ENCODE measurements around the gene PIEZO2. TPM values are rescaled to one million over a fixed set of nuclear protein-coding genes. Genes with fewer than 3 reads are reported as not detected.

The PIEZO2 gene
- polyA plus RNA-seq, 1 donor (not counting 4 experiments of a cell fraction or from before 2014, with no cell fraction given) = not detected

DNA sequence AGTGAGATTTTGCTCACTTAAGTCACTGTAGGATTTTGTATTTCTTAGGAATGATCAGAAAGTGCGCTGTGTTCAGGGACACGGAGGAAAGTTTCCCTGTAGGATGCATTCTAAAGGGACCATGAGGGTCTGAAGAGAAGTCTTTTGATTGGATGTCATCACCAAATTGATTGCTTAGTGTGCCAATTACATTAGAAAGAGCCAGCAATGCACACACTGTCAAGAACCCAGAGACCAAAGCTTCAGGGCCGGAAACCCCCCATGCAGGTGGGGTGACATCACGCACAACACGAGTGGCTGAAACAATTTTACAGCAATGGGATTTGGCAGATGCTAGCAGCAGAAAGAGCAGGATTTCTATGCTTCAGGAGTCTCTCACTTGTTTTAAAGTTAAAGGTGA is 381.1 kb downstream of the PIEZO2 start:
- no peaks in the 10 kb centered on the region for H3K27me3 ChIP-seq (ENCODE audit: control insufficient read depth, extremely low read depth, insufficient read depth, low read length)
- no peak overlapping the region for H3K4me3 ChIP-seq (ENCODE audit: control insufficient read depth in 2 of 3, extremely low read depth in 1 of 3, insufficient read depth in 2 of 3, low read depth in 1 of 3, low read length in 3 of 3)
- no peak for TF ChIP-seq EZH2 (IDR thresholded peaks at IDR 0.05; ENCODE audit: low read length)
- no peaks in the 10 kb centered on the region for H3K79me2 ChIP-seq (ENCODE audit: control insufficient read depth, insufficient read depth, low read length)
- dilution Hi-C loops (cut with MboI; ENCODE audit: extremely low pct_ligation_motif_present, low sequenced_read_pairs) = no loop called here
- H3K9me3 ChIP-seq (ENCODE audit: control insufficient read depth, low read depth, low read length) = peaks cover 2% of the 10 kb centered on the region
- no peak for FAIRE-seq
- no peak overlapping the region for H3K27ac ChIP-seq (ENCODE audit: control insufficient read depth, insufficient read depth, low read length)
- H3K4me2 ChIP-seq (ENCODE audit: control insufficient read depth, extremely low read depth, insufficient read depth, low read depth, low read length) = no peak overlapping the region
- no peak for DNase-seq (ENCODE audit: low read depth, low spot score)
- no peaks in the 10 kb centered on the region for H4K20me1 ChIP-seq (ENCODE audit: control insufficient read depth, extremely low read depth, insufficient read depth, low read length)
- no peaks in the 10 kb centered on the region for H3K9me1 ChIP-seq (ENCODE audit: control insufficient read depth, extremely low read depth, insufficient read depth, low read length)
- H2AFZ ChIP-seq (ENCODE audit: control insufficient read depth, low read length) = no peak overlapping the region
- peaks cover 6% of the 10 kb centered on the region for H3K4me1 ChIP-seq (ENCODE audit: control insufficient read depth, extremely low read depth, insufficient read depth, low read length)
- no peaks in the 10 kb centered on the region for H3K36me3 ChIP-seq (ENCODE audit: control insufficient read depth in 2 of 2, extremely low read depth in 1 of 2, insufficient read depth in 2 of 2, low read length in 2 of 2)
- H3K9ac ChIP-seq (ENCODE audit: control insufficient read depth, extremely low read depth, insufficient read depth, low read length) = no peak overlapping the region

DNA sequence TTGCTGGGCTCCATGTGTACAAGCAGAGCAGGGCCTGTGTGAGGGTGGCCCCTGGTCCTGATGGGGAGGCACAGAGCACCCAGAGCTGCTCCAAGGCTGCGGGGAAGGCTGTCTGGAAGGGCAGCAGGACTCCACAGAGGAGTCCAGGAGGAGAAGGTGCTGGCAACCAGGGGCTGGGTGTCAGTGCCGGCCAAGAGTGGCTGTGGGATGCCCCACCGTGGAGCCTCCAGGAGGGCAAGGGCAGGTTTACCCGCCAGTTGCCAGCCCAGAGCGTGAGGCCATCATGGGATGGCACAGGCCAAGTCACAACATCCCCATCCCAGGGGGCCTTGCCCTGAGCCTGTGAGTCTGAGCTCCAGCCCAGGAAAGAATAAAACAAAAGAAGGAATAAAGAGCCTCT is 381.7 kb downstream of the PIEZO2 start:
- Histone ChIP-seq H3K4me3 (ENCODE audit: control insufficient read depth in 2 of 3, extremely low read depth in 1 of 3, insufficient read depth in 2 of 3, low read depth in 1 of 3, low read length in 3 of 3) (no peak overlapping the region), H3K79me2 (ENCODE audit: control insufficient read depth, insufficient read depth, low read length) (no peaks in the 10 kb centered on the region), H3K9me3 (ENCODE audit: control insufficient read depth, low read depth, low read length) (no peaks in the 10 kb centered on the region), H3K27me3 (ENCODE audit: control insufficient read depth, extremely low read depth, insufficient read depth, low read length) (no peaks in the 10 kb centered on the region), H3K9me1 (ENCODE audit: control insufficient read depth, extremely low read depth, insufficient read depth, low read length) (no peaks in the 10 kb centered on the region), H3K4me1 (ENCODE audit: control insufficient read depth, extremely low read depth, insufficient read depth, low read length) (peaks cover 6% of the 10 kb centered on the region), H3K36me3 (ENCODE audit: control insufficient read depth in 2 of 2, extremely low read depth in 1 of 2, insufficient read depth in 2 of 2, low read length in 2 of 2) (no peaks in the 10 kb centered on the region), H3K4me2 (ENCODE audit: control insufficient read depth, extremely low read depth, insufficient read depth, low read depth, low read length) (no peak overlapping the region), H2AFZ (ENCODE audit: control insufficient read depth, low read length) (no peak overlapping the region), H3K27ac (ENCODE audit: control insufficient read depth, insufficient read depth, low read length) (no peak overlapping the region), H3K9ac (ENCODE audit: control insufficient read depth, extremely low read depth, insufficient read depth, low read length) (no peak overlapping the region), H4K20me1 (ENCODE audit: control insufficient read depth, extremely low read depth, insufficient read depth, low read length) (no peaks in the 10 kb centered on the region)
- TF ChIP-seq EZH2 (IDR thresholded peaks at IDR 0.05; ENCODE audit: low read length) = no peak
- TF ChIP-seq, protein P1, sequence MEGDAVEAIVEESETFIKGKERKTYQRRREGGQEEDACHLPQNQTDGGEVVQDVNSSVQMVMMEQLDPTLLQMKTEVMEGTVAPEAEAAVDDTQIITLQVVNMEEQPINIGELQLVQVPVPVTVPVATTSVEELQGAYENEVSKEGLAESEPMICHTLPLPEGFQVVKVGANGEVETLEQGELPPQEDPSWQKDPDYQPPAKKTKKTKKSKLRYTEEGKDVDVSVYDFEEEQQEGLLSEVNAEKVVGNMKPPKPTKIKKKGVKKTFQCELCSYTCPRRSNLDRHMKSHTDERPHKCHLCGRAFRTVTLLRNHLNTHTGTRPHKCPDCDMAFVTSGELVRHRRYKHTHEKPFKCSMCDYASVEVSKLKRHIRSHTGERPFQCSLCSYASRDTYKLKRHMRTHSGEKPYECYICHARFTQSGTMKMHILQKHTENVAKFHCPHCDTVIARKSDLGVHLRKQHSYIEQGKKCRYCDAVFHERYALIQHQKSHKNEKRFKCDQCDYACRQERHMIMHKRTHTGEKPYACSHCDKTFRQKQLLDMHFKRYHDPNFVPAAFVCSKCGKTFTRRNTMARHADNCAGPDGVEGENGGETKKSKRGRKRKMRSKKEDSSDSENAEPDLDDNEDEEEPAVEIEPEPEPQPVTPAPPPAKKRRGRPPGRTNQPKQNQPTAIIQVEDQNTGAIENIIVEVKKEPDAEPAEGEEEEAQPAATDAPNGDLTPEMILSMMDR (optimal IDR thresholded peaks at IDR 0.05 in 1 of 3, IDR thresholded peaks at IDR 0.05 in 1 of 3, conservative IDR thresholded peaks at IDR 0.05 in 1 of 3; ENCODE audit: extremely low read depth in 1 of 3, insufficient read depth in 2 of 3, low read length in 3 of 3) = no peak
- dilution Hi-C loops (cut with MboI; ENCODE audit: extremely low pct_ligation_motif_present, low sequenced_read_pairs) = no loop called here
- DNase-seq (ENCODE audit: low read depth, low spot score) (no peak), FAIRE-seq (no peak)

DNA sequence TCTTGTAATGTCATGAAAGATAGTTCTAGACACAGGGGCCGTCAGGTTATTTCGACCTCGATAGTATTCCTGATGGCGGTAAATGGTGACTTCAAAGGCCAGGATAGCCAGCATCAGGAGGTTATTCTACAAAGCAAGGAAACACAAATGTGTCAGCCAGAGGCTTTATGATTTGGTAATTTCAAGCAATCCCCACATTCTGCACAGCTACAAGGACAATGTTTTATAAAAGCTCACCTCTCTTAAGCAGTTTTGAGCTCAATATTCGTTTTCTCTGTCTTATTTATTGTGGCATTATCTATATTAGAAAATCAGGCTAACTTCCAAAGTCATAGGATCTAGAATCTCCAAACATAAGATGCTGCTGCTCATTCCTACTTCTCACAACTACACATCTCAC is 388.4 kb downstream of the PIEZO2 start:
- H3K27me3 ChIP-seq (ENCODE audit: control insufficient read depth, extremely low read depth, insufficient read depth, low read length) = no peaks in the 10 kb centered on the region
- H3K4me2 ChIP-seq (ENCODE audit: control insufficient read depth, extremely low read depth, insufficient read depth, low read depth, low read length) = no peak overlapping the region
- H3K36me3 ChIP-seq (ENCODE audit: control insufficient read depth in 2 of 2, extremely low read depth in 1 of 2, insufficient read depth in 2 of 2, low read length in 2 of 2) = no peaks in the 10 kb centered on the region
- no peaks in the 10 kb centered on the region for H3K9me1 ChIP-seq (ENCODE audit: control insufficient read depth, extremely low read depth, insufficient read depth, low read length)
- H3K4me3 ChIP-seq (ENCODE audit: control insufficient read depth in 2 of 3, extremely low read depth in 1 of 3, insufficient read depth in 2 of 3, low read depth in 1 of 3, low read length in 3 of 3) = no peak overlapping the region
- DNase-seq (ENCODE audit: low read depth, low spot score) (no peak), FAIRE-seq (no peak)
- H3K9ac ChIP-seq (ENCODE audit: control insufficient read depth, extremely low read depth, insufficient read depth, low read length) = no peak overlapping the region
- TF ChIP-seq, protein P1 (optimal IDR thresholded peaks at IDR 0.05 in 1 of 3, IDR thresholded peaks at IDR 0.05 in 1 of 3, conservative IDR thresholded peaks at IDR 0.05 in 1 of 3; ENCODE audit: extremely low read depth in 1 of 3, insufficient read depth in 2 of 3, low read length in 3 of 3) = no peak
- TF ChIP-seq EZH2 (IDR thresholded peaks at IDR 0.05; ENCODE audit: low read length) = no peak
- H3K27ac ChIP-seq (ENCODE audit: control insufficient read depth, insufficient read depth, low read length) = no peak overlapping the region
- H2AFZ ChIP-seq (ENCODE audit: control insufficient read depth, low read length) = no peak overlapping the region
- H4K20me1 ChIP-seq (ENCODE audit: control insufficient read depth, extremely low read depth, insufficient read depth, low read length) = no peaks in the 10 kb centered on the region
- H3K4me1 ChIP-seq (ENCODE audit: control insufficient read depth, extremely low read depth, insufficient read depth, low read length) = peaks cover 9% of the 10 kb centered on the region
- dilution Hi-C loops (cut with MboI; ENCODE audit: extremely low pct_ligation_motif_present, low sequenced_read_pairs) = no loop called here
- H3K9me3 ChIP-seq (ENCODE audit: control insufficient read depth, low read depth, low read length) = no peaks in the 10 kb centered on the region
- H3K79me2 ChIP-seq (ENCODE audit: control insufficient read depth, insufficient read depth, low read length) = no peaks in the 10 kb centered on the region

Data from keratinocyte (primary cell).